ENCODE results near the gene ERAP2.
"Not testable (repeated sequence)": the region's sequence is repeated elsewhere in the genome, so short reads cannot be mapped to it uniquely, and the experiment has no call there.

Gene ERAP2

GRCh38 chr5:96901841-96902240, 25.5 kb downstream of the ERAP2 start:
- no peak for DNase-seq

GRCh38 chr5:96902876-96903275, 26.6 kb downstream of the ERAP2 start:
- DNase-seq: no peak

- DNase-seq: no peak
These were observed 27.0 kb downstream of the ERAP2 start for GRCh38 chr5:96903300-96903699.

GRCh38 chr5:96904054-96904931, 28.0 kb downstream of the ERAP2 start:
- no peak for DNase-seq

GRCh38 chr5:96905864-96906263, 29.6 kb downstream of the ERAP2 start:
- no peak for DNase-seq

GRCh38 chr5:96909003-96909402, 32.7 kb downstream of the ERAP2 start:
- DNase-seq: no peak

- no peak for DNase-seq
These were observed 33.1 kb downstream of the ERAP2 start for GRCh38 chr5:96909435-96909834.

- peak; percentile 40 for DNase-seq
These were observed 34.8 kb downstream of the ERAP2 start for GRCh38 chr5:96911139-96911538.

GRCh38 chr5:96913233-96913632, 36.9 kb downstream of the ERAP2 start:
- DNase-seq: peak; percentile 29

- DNase-seq: no peak
These were observed 43.5 kb downstream of the ERAP2 start for GRCh38 chr5:96919754-96920197.

GRCh38 chr5:96920744-96921355, 44.5 kb downstream of the ERAP2 start:
- DNase-seq: no peak

GRCh38 chr5:96922499-96923244, 46.4 kb downstream of the ERAP2 start:
- no peak for DNase-seq

- DNase-seq: no peak
These were observed 47.7 kb downstream of the ERAP2 start for GRCh38 chr5:96924016-96924443.

- DNase-seq: no peak
These were observed 50.0 kb downstream of the ERAP2 start for GRCh38 chr5:96926276-96926675.

- no peak for DNase-seq
These were observed 50.7 kb downstream of the ERAP2 start for GRCh38 chr5:96927008-96927407.

GRCh38 chr5:96928931-96929708, 52.8 kb downstream of the ERAP2 start:
- no peak for DNase-seq

- DNase-seq: no peak
These were observed 53.8 kb downstream of the ERAP2 start for GRCh38 chr5:96930058-96930457.

GRCh38 chr5:96930589-96930988, 54.3 kb downstream of the ERAP2 start:
- no peak for DNase-seq

- not testable (repeated sequence) for DNase-seq
These were observed 54.7 kb downstream of the ERAP2 start for GRCh38 chr5:96931037-96931436.

GRCh38 chr5:96931605-96932004, 55.3 kb downstream of the ERAP2 start:
- peak; percentile 17 for DNase-seq

GRCh38 chr5:96932026-96932425, 55.7 kb downstream of the ERAP2 start:
- DNase-seq: no peak

Measured in NCI-H446 treated with DMSO at 0.1 percent for 48 hours (cell line).